Adrenal gland (tissue), 12 donors: ENCODE measurements around the gene GALNT9. TPM values are rescaled to one million over a fixed set of nuclear protein-coding genes. Genes with fewer than 3 reads are reported as not detected.
A peak's percentile ranks its signal among the peaks of the same experiment; 100 is the strongest.
"Not testable (repeated sequence)": the region's sequence is repeated elsewhere in the genome, so short reads cannot be mapped to it uniquely, and the experiment has no call there.

Experiments used
- DNase-seq, 7 donors: peaks; one replicate each; pipeline ENCODE4 v3.0.0-alpha.2; 2019 to 2020
- H3K27ac ChIP-seq, 5 donors: fragments of 200-600 bp; sonication (generic) in 4 of 5; 1 replicate in 3 of 5; 2 replicates in 2 of 5; pipeline versions ENCODE4 v1.5.1 to v1.8.0; 2016 to 2020; ENCODE audit warnings: mild to moderate bottlenecking in 1 of 5
- H3K27me3 ChIP-seq: fragments of 200-600 bp; 2 replicates; pipeline ENCODE4 v1.8.0; 2021
- H3K36me3 ChIP-seq, 2 donors: fragments of 200-600 bp; replicated peaks in 1 of 2; 1 replicate in 1 of 2; 2 replicates in 1 of 2; pipeline versions ENCODE4 v1.5.1 to v1.8.0; 2018 to 2022
- H3K4me1 ChIP-seq, 2 donors: fragments of 200-600 bp; replicated peaks in 1 of 2; 1 replicate in 1 of 2; 2 replicates in 1 of 2; pipeline versions ENCODE4 v1.5.1 to v1.8.0; 2018 to 2021
- H3K4me3 ChIP-seq, 4 donors: fragments of 200-600 bp; sonication (generic) in 3 of 4; one replicate each; pipeline ENCODE4 v1.5.1; 2016 to 2018
- H3K9me3 ChIP-seq, 3 donors: fragments of 200-600 bp; sonication (generic) in 1 of 3; replicated peaks in 1 of 3; 1 replicate in 2 of 3; 2 replicates in 1 of 3; pipeline versions ENCODE4 v1.5.1 to v1.8.0; 2016 to 2021
- POLR2A ChIP-seq, 2 donors: fragments of 450-650 bp; IDR thresholded peaks; one replicate each; pipeline ENCODE4 v1.6.1; 2017; ENCODE audit warnings: antibody characterized with exemption in 2 of 2, mild to moderate bottlenecking in 2 of 2, moderate library complexity in 1 of 2
- WGBS, 4 donors: extraction: QIAGEN DNeasy Blood & Tissue Kit in 2 of 4; methylation state at CpG; one replicate each; pipeline versions ENCODE4 v1.1.5 to v1.1.7; 2013 to 2017; 5-methylcytosine and 5-hydroxymethylcytosine counted together
- intact Hi-C, 2 donors: fragments of 100-400 bp; cut with DNase I; formaldehyde crosslinking; loops; one replicate each; pipeline versions ENCODE4 v1.14.1 to v1.15.0; 2022 to 2023
- polyA plus RNA-seq, 3 donors: library from polyadenylated mRNA; stranded (reverse); fragments of 200-250 nt in 2 of 3; fragments of 350-450 nt in 1 of 3; fragmentation: Illumina TruSeq in 1 of 3; extraction: RNeasy Lipid Tissue Mini Kit (QIAGEN cat#74804) in 1 of 3; gene quantifications; one replicate each; pipeline ENCODE4 v1.2.3, GENCODE V29; 2013 to 2014
- total RNA-seq, 9 donors: library from RNA; depleted of rRNA in 4 of 9; stranded (reverse); fragments of >200 nt in 4 of 9; fragments of 120-200 nt in 1 of 9; fragmentation: NEBNext Ultra II Directional in 1 of 9; extraction: Animal tissue kit (Norgen Biotek cat#: 25700) in 1 of 9; gene quantifications; one replicate each; pipeline versions ENCODE4 v1.1.0 to v1.2.4, GENCODE V29; 2013 to 2023
- TF ChIP-seq, protein P1 (sequence below), 6 experiments: fragments of 450-650 bp in 4 of 6; fragments of 200-600 bp in 2 of 6; sonication (generic) in 1 of 6; IDR thresholded peaks; 1 replicate in 5 of 6; 2 replicates in 1 of 6; pipeline versions ENCODE4 v1.5.1 to v1.8.0; 2016 to 2021; ENCODE audit warnings: antibody characterized with exemption in 6 of 6, mild to moderate bottlenecking in 2 of 6, moderate library complexity in 1 of 6
- donor health status: healthy with polysubstance abuse.
- donor health status: Bipolar disorder and iron deficiency.
- donor health status: DM: yes; HTN: yes; CAD: no.
- donor health status: DM: no; HTN: no; CAD: no.
- donor health status: DM: no; HTN: no; CAD: no.
- donor health status: DM: yes; HTN: yes; CAD: no.

Gene GALNT9
- total and polyA plus RNA-seq, 12 donors = 0.44 to 7.8 (median 1.2) TPM; not detected in 1

DNA sequence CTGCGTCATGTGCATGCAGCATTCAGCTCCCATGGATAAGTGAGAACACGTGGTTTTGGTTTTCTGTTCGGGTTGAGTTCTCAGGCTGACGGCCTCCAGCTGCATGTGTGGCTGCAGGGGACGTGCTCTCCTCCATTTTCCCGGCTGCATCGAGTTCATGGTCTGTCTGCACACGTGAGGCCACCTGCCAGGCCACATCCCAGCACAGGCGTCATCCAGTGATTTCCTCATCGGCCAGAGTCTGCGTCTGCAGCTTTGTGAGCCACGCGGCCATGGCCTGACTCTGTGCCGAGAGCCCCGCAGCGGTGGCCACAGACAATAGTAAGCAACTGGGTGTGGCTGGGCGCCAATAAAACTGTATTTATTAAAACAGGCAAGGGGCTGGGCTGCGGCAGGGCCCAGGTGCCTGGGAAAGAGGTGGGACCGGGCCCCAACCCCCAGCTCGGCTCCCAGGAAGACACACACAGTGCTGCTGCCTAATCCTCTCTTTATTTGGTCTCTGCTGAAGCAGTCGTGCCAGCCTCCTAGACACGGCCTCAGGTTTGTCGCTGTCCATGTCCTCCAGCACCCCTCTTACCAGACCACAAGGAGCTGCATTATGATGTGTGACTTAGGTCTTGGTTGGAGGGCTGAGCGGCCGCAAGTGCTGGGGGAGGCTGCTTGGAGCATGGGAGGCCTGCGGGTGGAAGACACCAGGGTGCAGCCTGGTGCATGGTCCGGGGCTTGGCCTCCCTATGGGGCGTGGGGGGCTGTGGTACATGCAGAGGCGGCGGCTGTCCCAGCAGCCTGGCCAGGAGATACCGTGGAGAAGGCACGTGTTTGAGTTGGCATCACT lies 133.1 kb downstream of the GALNT9 start:
- 66 to 84% (median 76%) methylated on average over 19 to 32 of the region's 32 CpGs for WGBS, 4 donors

GRCh38 chr12:132195242-132195641 lies 134.1 kb downstream of the GALNT9 start:
- H3K4me1 ChIP-seq, intact Hi-C loops, H3K27ac ChIP-seq, H3K27me3 ChIP-seq, H3K9me3 ChIP-seq, H3K4me3 ChIP-seq, DNase-seq, H3K36me3 ChIP-seq: not testable (repeated sequence)
- 69 to 80% (median 77%) methylated on average over 12 of the region's 12 CpGs for WGBS, 4 donors

More for the DNA sequence above, 133.1 kb downstream of the GALNT9 start:
- intact Hi-C loops = no loop called here
- no peak overlapping the region for H3K27ac ChIP-seq
- H3K36me3 ChIP-seq = no peaks in the 10 kb centered on the region
- H3K9me3 ChIP-seq = peaks cover 0 to 5% (median 0%) of the 10 kb centered on the region in 3 donors
- no peaks in the 10 kb centered on the region for H3K4me1 ChIP-seq
- DNase-seq = no peak
- H3K27me3 ChIP-seq = no peaks in the 10 kb centered on the region
- TF ChIP-seq POLR2A (IDR thresholded peaks at IDR 0.05) = no peak
- TF ChIP-seq, protein P1, sequence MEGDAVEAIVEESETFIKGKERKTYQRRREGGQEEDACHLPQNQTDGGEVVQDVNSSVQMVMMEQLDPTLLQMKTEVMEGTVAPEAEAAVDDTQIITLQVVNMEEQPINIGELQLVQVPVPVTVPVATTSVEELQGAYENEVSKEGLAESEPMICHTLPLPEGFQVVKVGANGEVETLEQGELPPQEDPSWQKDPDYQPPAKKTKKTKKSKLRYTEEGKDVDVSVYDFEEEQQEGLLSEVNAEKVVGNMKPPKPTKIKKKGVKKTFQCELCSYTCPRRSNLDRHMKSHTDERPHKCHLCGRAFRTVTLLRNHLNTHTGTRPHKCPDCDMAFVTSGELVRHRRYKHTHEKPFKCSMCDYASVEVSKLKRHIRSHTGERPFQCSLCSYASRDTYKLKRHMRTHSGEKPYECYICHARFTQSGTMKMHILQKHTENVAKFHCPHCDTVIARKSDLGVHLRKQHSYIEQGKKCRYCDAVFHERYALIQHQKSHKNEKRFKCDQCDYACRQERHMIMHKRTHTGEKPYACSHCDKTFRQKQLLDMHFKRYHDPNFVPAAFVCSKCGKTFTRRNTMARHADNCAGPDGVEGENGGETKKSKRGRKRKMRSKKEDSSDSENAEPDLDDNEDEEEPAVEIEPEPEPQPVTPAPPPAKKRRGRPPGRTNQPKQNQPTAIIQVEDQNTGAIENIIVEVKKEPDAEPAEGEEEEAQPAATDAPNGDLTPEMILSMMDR (IDR thresholded peaks at IDR 0.05) = no peak
- no peak overlapping the region for H3K4me3 ChIP-seq

DNA sequence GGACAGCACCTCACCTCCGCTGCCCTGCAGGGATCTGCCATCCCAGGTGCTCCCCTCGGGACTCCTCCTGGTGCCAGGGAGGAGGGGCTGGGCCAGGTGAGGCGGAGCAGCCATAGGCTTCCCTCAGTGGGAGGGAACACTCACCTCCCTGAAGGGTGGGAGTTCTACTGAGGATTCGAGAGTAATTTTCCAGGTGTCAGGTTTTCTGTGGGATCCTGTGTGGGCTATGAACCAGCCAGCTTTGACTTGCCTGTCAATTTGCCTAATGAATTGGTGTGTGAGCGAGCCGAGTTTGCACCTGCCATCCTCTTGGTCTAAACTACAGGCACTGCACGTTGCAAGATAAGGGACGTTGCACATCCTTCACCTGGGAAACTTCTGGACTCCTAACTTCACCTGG lies 134.8 kb downstream of the GALNT9 start:
- no peak for DNase-seq
- no peak for TF ChIP-seq POLR2A (IDR thresholded peaks at IDR 0.05)
- TF ChIP-seq, protein P1 (IDR thresholded peaks at IDR 0.05) = no peak
- Histone ChIP-seq H3K9me3 (peaks cover 0 to 5% (median 0%) of the 10 kb centered on the region in 3 donors), H3K27ac (no peak overlapping the region), H3K4me1 (peaks cover 0 to 11% of the 10 kb centered on the region in 2 donors), H3K27me3 (no peaks in the 10 kb centered on the region), H3K4me3 (no peak overlapping the region), H3K36me3 (no peaks in the 10 kb centered on the region)
- WGBS, 4 donors = 73 to 82% (median 76%) methylated on average over 4 to 8 of the region's 8 CpGs
- intact Hi-C loops = no loop called here

DNA sequence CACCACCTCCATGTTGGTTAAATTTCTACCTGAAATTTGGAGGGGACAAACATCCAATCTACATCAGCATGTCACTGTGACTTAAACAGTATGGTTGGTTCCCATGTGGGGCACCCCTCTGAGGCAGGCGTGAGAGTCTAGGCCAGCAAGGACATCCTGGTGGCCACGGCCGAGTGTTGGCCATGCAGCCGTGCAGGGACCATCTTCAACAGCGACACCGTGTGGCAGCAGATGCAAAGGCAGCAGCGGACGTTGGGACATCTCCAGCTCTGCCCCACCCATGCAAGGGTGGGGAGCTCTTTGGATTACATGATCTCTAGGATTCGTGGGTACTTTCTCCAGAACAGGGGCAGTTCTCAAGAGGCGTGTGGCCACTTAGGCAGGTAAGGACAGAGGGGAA lies 135.3 kb downstream of the GALNT9 start:
- Histone ChIP-seq H3K4me1 (peaks cover 1 to 15% of the 10 kb centered on the region in 2 donors), H3K27ac (no peak overlapping the region), H3K9me3 (peaks cover 0 to 5% (median 0%) of the 10 kb centered on the region in 3 donors), H3K27me3 (no peaks in the 10 kb centered on the region), H3K36me3 (no peaks in the 10 kb centered on the region), H3K4me3 (no peak overlapping the region)
- intact Hi-C loops = no loop called here
- no peak for DNase-seq
- TF ChIP-seq, protein P1 (IDR thresholded peaks at IDR 0.05) = peak in 1 of 6 experiments; percentile 17
- TF ChIP-seq POLR2A (IDR thresholded peaks at IDR 0.05) = no peak
- WGBS, 4 donors = 41 to 63% (median 52%) methylated on average over 4 to 10 of the region's 10 CpGs
